K562 (cell line): ENCODE measurements around the gene PPM1H. TPM values are rescaled to one million over a fixed set of nuclear protein-coding genes. Genes with fewer than 3 reads are reported as not detected.
A peak's percentile ranks its signal among the peaks of the same experiment; 100 is the strongest.

Source experiments
- CBX5 ChIP-seq: IDR thresholded peaks from 2 replicates; pipeline ENCODE4 v1.6.1; 2014; ENCODE audit warnings: low read depth, borderline replicate concordance
- CXXC5 ChIP-seq: fragments of 250-450 bp; sonication (Bioruptor Pico); IDR thresholded peaks from 2 replicates; pipeline ENCODE4 v1.8.0; 2022; ENCODE audit warnings: inconsistent platforms, mild to moderate bottlenecking, moderate library complexity
- DPF2 ChIP-seq: fragments of 450-650 bp; IDR thresholded peaks from 2 replicates; pipeline ENCODE4 v1.6.1; 2016
- FOXA1 ChIP-seq: fragments of 450-650 bp; IDR thresholded peaks from 2 replicates; pipeline ENCODE4 v1.6.1; 2016; ENCODE audit warnings: mild to moderate bottlenecking, borderline replicate concordance
- HIVEP1 ChIP-seq: fragments of 250-450 bp; sonication (Bioruptor Pico); IDR thresholded peaks from 2 replicates; pipeline ENCODE4 v1.4.0; 2020; ENCODE audit warnings: mild to moderate bottlenecking
- MAFF ChIP-seq: IDR thresholded peaks from 2 replicates; pipeline ENCODE4 v1.6.1; 2012; ENCODE audit warnings: low read length, improper control_type of control experiment
- MYC ChIP-seq, 2 experiments: fragments of 250-450 bp in 1 of 2; sonication (Bioruptor Pico) in 1 of 2; IDR thresholded peaks; 2 replicates each; pipeline versions ENCODE4 v1.5.1 to v1.6.1; 2012 to 2021; ENCODE audit warnings: low read depth in 2 of 2, borderline replicate concordance in 1 of 2, improper control_type of control experiment in 1 of 2, low read length in 1 of 2, mild to moderate bottlenecking in 1 of 2, moderate library complexity in 1 of 2
- NFIX ChIP-seq: fragments of 250-450 bp; sonication (Bioruptor Pico); IDR thresholded peaks from 2 replicates; pipeline ENCODE4 v1.4.0; 2020; ENCODE audit warnings: low read depth, mild to moderate bottlenecking, moderate library complexity
- PHB2 ChIP-seq: fragments of 450-650 bp; IDR thresholded peaks from 2 replicates; pipeline ENCODE4 v1.6.1; 2017; ENCODE audit warnings: low read depth
- SIRT6 ChIP-seq: IDR thresholded peaks from one replicate; pipeline ENCODE4 v1.6.1; 2012; ENCODE audit warnings: low read depth, mild to moderate bottlenecking, control low read depth, inconsistent platforms, low read length, moderate library complexity
- SREBF1 ChIP-seq: fragments of 150-350 bp; IDR thresholded peaks from 2 replicates; pipeline ENCODE4 v1.6.1; 2014; ENCODE audit warnings: antibody characterized with exemption, low read depth, low read length, borderline replicate concordance
- TCF3 ChIP-seq: sonication (generic); formaldehyde crosslinking; IDR thresholded peaks from 2 replicates; pipeline ENCODE4 v1.4.0; 2020; ENCODE audit warnings: mild to moderate bottlenecking, missing genetic modification reagents
- TEAD2 ChIP-seq: fragments of 450-650 bp; IDR thresholded peaks from 2 replicates; pipeline ENCODE4 v1.6.1; 2016; ENCODE audit warnings: missing genetic modification characterization, control low read depth, missing compliant biosample characterization
- ZEB2 ChIP-seq: fragments of 450-650 bp; IDR thresholded peaks from 2 replicates; pipeline ENCODE4 v1.6.1; 2016
- ZNF146 ChIP-seq: IDR thresholded peaks from one replicate; pipeline ENCODE4 v1.6.1; 2018; ENCODE audit warnings: missing compliant biosample characterization; ENCODE audit not compliant: unreplicated experiment
- ZNF324 ChIP-seq: fragments of 250-450 bp; sonication (Bioruptor Pico); IDR thresholded peaks from 2 replicates; pipeline ENCODE4 v1.4.0; 2020; ENCODE audit warnings: mild to moderate bottlenecking
- polyA plus RNA-seq, 8 experiments: library from polyadenylated mRNA; depleted of rRNA in 4 of 8; stranded (reverse) in 5 of 8; unstranded in 3 of 8; fragments of >200 nt; fragmentation: Nextera tagmentation in 2 of 8; fragmentation: Illumina TruSeq in 1 of 8; extraction: Ambion mirVana in 2 of 8; extraction: Trizol in 1 of 8; gene quantifications; 2 replicates each; pipeline versions ENCODE4 v1.2.1 to v1.2.3, GENCODE V29; 2011 to 2014; ENCODE audit warnings: inconsistent platforms in 1 of 8, missing spikeins in 1 of 8
- total RNA-seq, 7 experiments: library from RNA; depleted of rRNA in 6 of 7; stranded (reverse); fragments of >200 nt in 6 of 7; fragmentation: Illumina TruSeq in 2 of 7; extraction: Trizol in 2 of 7; gene quantifications; 2 replicates each; pipeline versions ENCODE4 v1.2.1 to v1.2.3, GENCODE V29; 2011 to 2021; ENCODE audit warnings: low replicate concordance in 1 of 7
- TF ChIP-seq, protein P1 (sequence below), 3 experiments: fragments of 200-800 bp in 1 of 3; fragments of 250-450 bp in 1 of 3; fragments of 450-650 bp in 1 of 3; sonication (Bioruptor Pico) in 1 of 3; sonication (Bioruptor generic) in 1 of 3; formaldehyde crosslinking in 1 of 3; IDR thresholded peaks; 2 replicates each; pipeline versions ENCODE4 v1.6.1 to v1.8.0; 2016 to 2022; ENCODE audit warnings: mild to moderate bottlenecking in 2 of 3, missing genetic modification characterization in 2 of 3, missing compliant biosample characterization in 1 of 3, moderate library complexity in 1 of 3
- TF ChIP-seq, protein P2 (sequence below): fragments of 450-650 bp; IDR thresholded peaks from 2 replicates; pipeline ENCODE4 v1.6.1; 2016; ENCODE audit warnings: antibody characterized with exemption
- TF ChIP-seq, protein P3 (sequence below): fragments of 450-650 bp; conservative IDR thresholded peaks from 2 replicates; pipeline ENCODE4 v1.6.1; 2016; ENCODE audit warnings: missing genetic modification characterization, low read depth, mild to moderate bottlenecking, control low read depth, missing compliant biosample characterization
- TF ChIP-seq, protein P4 (sequence below): fragments of 200-800 bp; sonication (Bioruptor generic); IDR thresholded peaks from 2 replicates; pipeline ENCODE4 v1.6.1; 2017; ENCODE audit warnings: missing genetic modification characterization, missing compliant biosample characterization

Gene PPM1H
- total and polyA plus RNA-seq, 9 of the 15 experiments (the other 6 are each of a cell fraction or from before 2014, with no cell fraction given): 5.3 to 29.3 (median 11.3) TPM

DNA sequence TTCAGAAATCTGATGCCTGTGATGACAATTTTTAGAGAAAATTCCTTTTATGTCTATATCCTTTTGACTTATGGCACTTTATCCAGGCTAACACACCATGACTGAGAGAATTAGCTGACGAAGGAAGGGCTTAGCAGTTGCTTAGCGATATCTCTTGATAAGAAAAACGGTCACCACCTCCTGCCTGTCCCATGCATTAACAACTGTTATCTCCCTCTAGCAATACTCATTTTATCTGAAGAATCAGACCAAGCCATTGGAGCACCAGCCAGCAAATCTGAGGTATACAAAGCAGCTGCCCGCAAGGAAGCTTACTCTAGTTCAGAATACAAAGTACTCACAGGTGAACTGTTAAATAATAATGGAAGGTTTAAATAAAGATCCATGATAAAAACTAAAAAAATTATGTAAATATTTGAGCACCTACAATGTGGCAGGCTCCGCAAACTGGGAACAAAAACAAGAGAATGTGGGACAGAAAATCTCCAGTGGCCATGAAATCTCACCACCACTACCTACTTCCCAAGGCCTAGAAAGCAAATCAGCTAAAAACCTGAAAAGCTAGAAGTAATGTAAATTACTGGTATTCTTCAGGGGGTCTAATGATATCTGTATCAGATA is 24.3 kb downstream of the PPM1H start (continued):
- TF ChIP-seq, protein P1, sequence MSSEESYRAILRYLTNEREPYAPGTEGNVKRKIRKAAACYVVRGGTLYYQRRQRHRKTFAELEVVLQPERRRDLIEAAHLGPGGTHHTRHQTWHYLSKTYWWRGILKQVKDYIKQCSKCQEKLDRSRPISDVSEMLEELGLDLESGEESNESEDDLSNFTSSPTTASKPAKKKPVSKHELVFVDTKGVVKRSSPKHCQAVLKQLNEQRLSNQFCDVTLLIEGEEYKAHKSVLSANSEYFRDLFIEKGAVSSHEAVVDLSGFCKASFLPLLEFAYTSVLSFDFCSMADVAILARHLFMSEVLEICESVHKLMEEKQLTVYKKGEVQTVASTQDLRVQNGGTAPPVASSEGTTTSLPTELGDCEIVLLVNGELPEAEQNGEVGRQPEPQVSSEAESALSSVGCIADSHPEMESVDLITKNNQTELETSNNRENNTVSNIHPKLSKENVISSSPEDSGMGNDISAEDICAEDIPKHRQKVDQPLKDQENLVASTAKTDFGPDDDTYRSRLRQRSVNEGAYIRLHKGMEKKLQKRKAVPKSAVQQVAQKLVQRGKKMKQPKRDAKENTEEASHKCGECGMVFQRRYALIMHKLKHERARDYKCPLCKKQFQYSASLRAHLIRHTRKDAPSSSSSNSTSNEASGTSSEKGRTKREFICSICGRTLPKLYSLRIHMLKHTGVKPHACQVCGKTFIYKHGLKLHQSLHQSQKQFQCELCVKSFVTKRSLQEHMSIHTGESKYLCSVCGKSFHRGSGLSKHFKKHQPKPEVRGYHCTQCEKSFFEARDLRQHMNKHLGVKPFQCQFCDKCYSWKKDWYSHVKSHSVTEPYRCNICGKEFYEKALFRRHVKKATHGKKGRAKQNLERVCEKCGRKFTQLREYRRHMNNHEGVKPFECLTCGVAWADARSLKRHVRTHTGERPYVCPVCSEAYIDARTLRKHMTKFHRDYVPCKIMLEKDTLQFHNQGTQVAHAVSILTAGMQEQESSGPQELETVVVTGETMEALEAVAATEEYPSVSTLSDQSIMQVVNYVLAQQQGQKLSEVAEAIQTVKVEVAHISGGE (CRISPR knock-in tag; IDR thresholded peaks at IDR 0.05): peak in 1 of 3 experiments; percentile 69; a peak in 1 of 6 replicates
- TF ChIP-seq CBX5 (peak; percentile 41; the same call in 1 of the 2 replicates), SREBF1 (no peak), FOXA1 (no peak), TEAD2 (tag) (no peak), SIRT6 (no peak), TCF3 (CRISPR knock-in tag) (peak; percentile 94), ZNF146 (no peak), MAFF (peak; percentile 12; the same call in 1 of the 2 replicates), ZEB2 (peak; percentile 92), CXXC5 (CRISPR knock-in tag) (peak; percentile 79), ZNF324 (CRISPR knock-in tag) (no peak), HIVEP1 (CRISPR knock-in tag) (no peak), PHB2 (peak; percentile 79), DPF2 (peak; percentile 97), NFIX (no peak), MYC (IDR thresholded peaks at IDR 0.05; ENCODE audit: low read depth, low read length) (peak; percentile 67; the same call in 1 of the 2 replicates), MYC (CRISPR knock-in tag; IDR thresholded peaks at IDR 0.05; ENCODE audit: borderline replicate concordance, low read depth) (no peak)
- TF ChIP-seq, protein P2, sequence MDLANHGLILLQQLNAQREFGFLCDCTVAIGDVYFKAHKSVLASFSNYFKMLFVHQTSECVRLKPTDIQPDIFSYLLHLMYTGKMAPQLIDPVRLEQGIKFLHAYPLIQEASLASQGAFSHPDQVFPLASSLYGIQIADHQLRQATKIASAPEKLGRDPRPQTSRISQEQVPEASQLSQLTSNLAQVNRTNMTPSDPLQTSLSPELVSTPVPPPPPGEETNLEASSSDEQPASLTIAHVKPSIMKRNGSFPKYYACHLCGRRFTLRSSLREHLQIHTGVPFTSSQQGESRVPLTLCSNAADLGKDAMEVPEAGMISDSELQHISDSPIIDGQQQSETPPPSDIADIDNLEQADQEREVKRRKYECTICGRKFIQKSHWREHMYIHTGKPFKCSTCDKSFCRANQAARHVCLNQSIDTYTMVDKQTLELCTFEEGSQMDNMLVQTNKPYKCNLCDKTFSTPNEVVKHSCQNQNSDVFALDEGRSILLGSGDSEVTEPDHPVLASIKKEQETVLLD: peak; percentile 75; the same call in 1 of the 2 replicates
- TF ChIP-seq, protein P3, sequence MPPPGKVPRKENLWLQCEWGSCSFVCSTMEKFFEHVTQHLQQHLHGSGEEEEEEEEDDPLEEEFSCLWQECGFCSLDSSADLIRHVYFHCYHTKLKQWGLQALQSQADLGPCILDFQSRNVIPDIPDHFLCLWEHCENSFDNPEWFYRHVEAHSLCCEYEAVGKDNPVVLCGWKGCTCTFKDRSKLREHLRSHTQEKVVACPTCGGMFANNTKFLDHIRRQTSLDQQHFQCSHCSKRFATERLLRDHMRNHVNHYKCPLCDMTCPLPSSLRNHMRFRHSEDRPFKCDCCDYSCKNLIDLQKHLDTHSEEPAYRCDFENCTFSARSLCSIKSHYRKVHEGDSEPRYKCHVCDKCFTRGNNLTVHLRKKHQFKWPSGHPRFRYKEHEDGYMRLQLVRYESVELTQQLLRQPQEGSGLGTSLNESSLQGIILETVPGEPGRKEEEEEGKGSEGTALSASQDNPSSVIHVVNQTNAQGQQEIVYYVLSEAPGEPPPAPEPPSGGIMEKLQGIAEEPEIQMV (tag): no peak
- TF ChIP-seq, protein P4, sequence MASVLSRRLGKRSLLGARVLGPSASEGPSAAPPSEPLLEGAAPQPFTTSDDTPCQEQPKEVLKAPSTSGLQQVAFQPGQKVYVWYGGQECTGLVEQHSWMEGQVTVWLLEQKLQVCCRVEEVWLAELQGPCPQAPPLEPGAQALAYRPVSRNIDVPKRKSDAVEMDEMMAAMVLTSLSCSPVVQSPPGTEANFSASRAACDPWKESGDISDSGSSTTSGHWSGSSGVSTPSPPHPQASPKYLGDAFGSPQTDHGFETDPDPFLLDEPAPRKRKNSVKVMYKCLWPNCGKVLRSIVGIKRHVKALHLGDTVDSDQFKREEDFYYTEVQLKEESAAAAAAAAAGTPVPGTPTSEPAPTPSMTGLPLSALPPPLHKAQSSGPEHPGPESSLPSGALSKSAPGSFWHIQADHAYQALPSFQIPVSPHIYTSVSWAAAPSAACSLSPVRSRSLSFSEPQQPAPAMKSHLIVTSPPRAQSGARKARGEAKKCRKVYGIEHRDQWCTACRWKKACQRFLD (CRISPR knock-in tag): peak; percentile 78; the same call in 1 of the 2 replicates
